ENCODE measurements around the gene ATG16L2.
A peak's percentile ranks its signal among the peaks of the same experiment; 100 is the strongest.
"Not testable (repeated sequence)": the region's sequence is repeated elsewhere in the genome, so short reads cannot be mapped to it uniquely, and the experiment has no call there.

Gene ATG16L2

GRCh38 chr11:72793425-72794367, 20.5 kb upstream of the ATG16L2 start, which contains the start of gene STARD10:
Gene STARD10, minus strand, starts transcription at chr11:72794047. Its CDS starts 12,866 bp downstream, at chr11:72781181.
- H3K4me3 ChIP-seq (ENCODE audit: low read length) = peak within 1 kb of the TSS; percentile 83
- DNase-seq (ENCODE audit: low read depth) = peak; percentile 91
- peak; percentile 76 for TF ChIP-seq CTCF (conservative IDR thresholded peaks at IDR 0.05; ENCODE audit: low read length)

- TF ChIP-seq CTCF (conservative IDR thresholded peaks at IDR 0.05; ENCODE audit: low read length) = no peak
- no peak for DNase-seq (ENCODE audit: low read depth)
- H3K4me3 ChIP-seq (ENCODE audit: low read length) = no peak overlapping the region
These were observed 15.8 kb upstream of the ATG16L2 start for GRCh38 chr11:72798361-72798760.

GRCh38 chr11:72799441-72799840, 14.8 kb upstream of the ATG16L2 start:
- H3K4me3 ChIP-seq (ENCODE audit: low read length) = no peak overlapping the region
- DNase-seq (ENCODE audit: low read depth) = no peak
- TF ChIP-seq CTCF (conservative IDR thresholded peaks at IDR 0.05; ENCODE audit: low read length) = no peak

GRCh38 chr11:72802822-72803221, 11.4 kb upstream of the ATG16L2 start:
- TF ChIP-seq CTCF (conservative IDR thresholded peaks at IDR 0.05; ENCODE audit: low read length) = no peak
- no peak overlapping the region for H3K4me3 ChIP-seq (ENCODE audit: low read length)
- DNase-seq (ENCODE audit: low read depth) = no peak

- no peak for TF ChIP-seq CTCF (conservative IDR thresholded peaks at IDR 0.05; ENCODE audit: low read length)
- H3K4me3 ChIP-seq (ENCODE audit: low read length) = no peak overlapping the region
- DNase-seq (ENCODE audit: low read depth) = no peak
These were observed 9.0 kb upstream of the ATG16L2 start for GRCh38 chr11:72805216-72805615.

GRCh38 chr11:72806378-72806777, 7.8 kb upstream of the ATG16L2 start:
- H3K4me3 ChIP-seq (ENCODE audit: low read length); DNase-seq (ENCODE audit: low read depth): not testable (repeated sequence)

- no peak for TF ChIP-seq CTCF (conservative IDR thresholded peaks at IDR 0.05; ENCODE audit: low read length)
- peak; percentile 73 for DNase-seq (ENCODE audit: low read depth)
- no peak overlapping the region for H3K4me3 ChIP-seq (ENCODE audit: low read length)
These were observed 7.1 kb upstream of the ATG16L2 start for GRCh38 chr11:72807021-72807693.

Data from AG10803 (cell line).